ENCODE results near the gene DIABLO. TPM values are rescaled to one million over a fixed set of nuclear protein-coding genes. Genes with fewer than 3 reads are reported as not detected.

The DIABLO gene
- total RNA-seq, 2 donors from 2014 or later: 34.7 to 48.8 TPM

GRCh38 chr12:122238861-122239260, 13.0 kb upstream of the DIABLO start:
- no peak for TF ChIP-seq CTCF (IDR thresholded peaks at IDR 0.05)
- H3K27ac ChIP-seq: no peak overlapping the region
- H3K36me3 ChIP-seq: peaks cover 31% of the 10 kb centered on the region
- DNase-seq (ENCODE audit: low spot score) (no peak), ATAC-seq (ENCODE audit: insufficient number of reproducible peaks, low FRiP score, low read depth) (no peak)
- no peaks in the 10 kb centered on the region for H3K27me3 ChIP-seq (replicated peaks; ENCODE audit: insufficient read depth)
- no peaks in the 10 kb centered on the region for H3K9me3 ChIP-seq
- no peak overlapping the region for H3K4me3 ChIP-seq
- H3K4me1 ChIP-seq (ENCODE audit: control insufficient read depth in 1 of 2, low read depth in 2 of 2): no peaks in the 10 kb centered on the region

GRCh38 chr12:122235741-122236140, 9.9 kb upstream of the DIABLO start:
- Histone ChIP-seq H3K9me3 (no peaks in the 10 kb centered on the region), H3K27ac (no peak overlapping the region), H3K4me3 (no peak overlapping the region), H3K36me3 (peaks cover 43% of the 10 kb centered on the region), H3K27me3 (replicated peaks; ENCODE audit: insufficient read depth) (no peaks in the 10 kb centered on the region), H3K4me1 (ENCODE audit: control insufficient read depth in 1 of 2, low read depth in 2 of 2) (no peaks in the 10 kb centered on the region)
- ATAC-seq (ENCODE audit: insufficient number of reproducible peaks, low FRiP score, low read depth): no peak
- no peak for TF ChIP-seq CTCF (IDR thresholded peaks at IDR 0.05)
- DNase-seq (ENCODE audit: low spot score): no peak

GRCh38 chr12:122232691-122233090, 6.8 kb upstream of the DIABLO start:
- Histone ChIP-seq H3K36me3 (peaks cover 41% of the 10 kb centered on the region), H3K4me3 (no peak overlapping the region)

GRCh38 chr12:122230798-122231197, 4.9 kb upstream of the DIABLO start:
- Histone ChIP-seq H3K4me1 (ENCODE audit: control insufficient read depth in 1 of 2, low read depth in 2 of 2) (peaks cover 7 to 8% of the 10 kb centered on the region in 2 donors), H3K4me3 (no peak overlapping the region), H3K36me3 (peaks cover 39% of the 10 kb centered on the region), H3K27me3 (replicated peaks; ENCODE audit: insufficient read depth) (no peaks in the 10 kb centered on the region), H3K9me3 (no peaks in the 10 kb centered on the region), H3K27ac (no peak overlapping the region)
- no peak for TF ChIP-seq CTCF (IDR thresholded peaks at IDR 0.05)
- ATAC-seq (ENCODE audit: insufficient number of reproducible peaks, low FRiP score, low read depth) (no peak), DNase-seq (ENCODE audit: low spot score) (no peak)

More at GRCh38 chr12:122232691-122233090, 6.8 kb upstream of the DIABLO start:
- no peaks in the 10 kb centered on the region for H3K4me1 ChIP-seq (ENCODE audit: control insufficient read depth in 1 of 2, low read depth in 2 of 2)
- H3K27me3 ChIP-seq (replicated peaks; ENCODE audit: insufficient read depth): no peaks in the 10 kb centered on the region
- no peak overlapping the region for H3K27ac ChIP-seq
- DNase-seq (ENCODE audit: low spot score) (no peak), ATAC-seq (ENCODE audit: insufficient number of reproducible peaks, low FRiP score, low read depth) (no peak)
- no peak for TF ChIP-seq CTCF (IDR thresholded peaks at IDR 0.05)
- no peaks in the 10 kb centered on the region for H3K9me3 ChIP-seq

- H3K9me3 ChIP-seq: no peaks in the 10 kb centered on the region
- no peak overlapping the region for H3K4me3 ChIP-seq
- H3K27me3 ChIP-seq (replicated peaks; ENCODE audit: insufficient read depth): no peaks in the 10 kb centered on the region
- no peak for DNase-seq (ENCODE audit: low spot score)
- no peak for ATAC-seq (ENCODE audit: insufficient number of reproducible peaks, low FRiP score, low read depth)
- H3K27ac ChIP-seq: no peak overlapping the region
- TF ChIP-seq CTCF (IDR thresholded peaks at IDR 0.05): no peak
- peaks cover 16 to 23% of the 10 kb centered on the region in 2 donors for H3K4me1 ChIP-seq (ENCODE audit: control insufficient read depth in 1 of 2, low read depth in 2 of 2)
- H3K36me3 ChIP-seq: peaks cover 22% of the 10 kb centered on the region
These were observed 2.2 kb upstream of the DIABLO start for GRCh38 chr12:122228092-122228491.

Data from thoracic aorta (tissue), 2 donors.